Activated CD8-positive, alpha-beta memory T cell treated with anti-CD3 and anti-CD28 coated beads for 24 hours (primary cell): ENCODE measurements around the gene SNTG2.

Experiments used
- DNase-seq: peaks from one replicate; pipeline ENCODE4 v3.0.0-alpha.2; 2020

The SNTG2 gene

DNA sequence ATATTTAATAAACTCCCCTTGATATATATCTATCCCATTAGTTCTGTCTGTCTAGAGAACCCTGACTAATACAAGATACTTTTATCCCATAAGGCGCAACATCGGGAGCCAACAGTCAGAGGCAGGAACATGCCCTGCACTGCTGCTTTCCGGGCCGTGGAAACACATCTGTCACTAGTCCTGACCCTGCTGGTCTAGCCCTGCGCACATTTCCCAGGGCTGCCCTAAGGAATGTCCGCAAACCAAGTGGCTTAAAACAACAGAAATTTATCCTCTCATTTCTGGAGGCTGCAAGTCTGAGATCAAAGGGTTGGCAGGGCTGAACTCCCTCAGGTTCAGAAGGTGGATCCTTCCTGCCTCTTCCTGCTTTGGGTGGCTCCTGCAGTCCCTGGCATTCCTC lies 348.4 kb downstream of the SNTG2 start:
- no peak for DNase-seq

DNA sequence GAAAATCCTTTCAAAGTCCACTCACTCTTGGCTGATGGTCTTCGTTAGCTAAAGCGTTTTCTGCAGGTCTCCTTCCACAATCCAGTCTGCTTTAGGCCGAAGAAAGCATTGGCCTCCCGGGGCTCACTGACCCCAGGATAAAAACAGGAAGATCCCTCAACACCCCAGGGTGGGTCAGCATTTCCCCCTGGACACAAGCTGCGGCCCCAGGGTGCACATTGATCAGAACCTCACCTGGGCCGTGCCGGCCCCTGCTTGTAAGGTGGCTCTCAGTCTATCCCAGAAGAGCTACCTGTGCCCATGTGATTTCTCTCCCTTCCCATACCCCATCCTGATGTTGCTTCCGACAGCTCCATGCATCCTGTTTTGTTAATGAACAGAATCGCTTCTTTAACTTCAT lies 349.6 kb downstream of the SNTG2 start:
- DNase-seq, result no peak

DNA sequence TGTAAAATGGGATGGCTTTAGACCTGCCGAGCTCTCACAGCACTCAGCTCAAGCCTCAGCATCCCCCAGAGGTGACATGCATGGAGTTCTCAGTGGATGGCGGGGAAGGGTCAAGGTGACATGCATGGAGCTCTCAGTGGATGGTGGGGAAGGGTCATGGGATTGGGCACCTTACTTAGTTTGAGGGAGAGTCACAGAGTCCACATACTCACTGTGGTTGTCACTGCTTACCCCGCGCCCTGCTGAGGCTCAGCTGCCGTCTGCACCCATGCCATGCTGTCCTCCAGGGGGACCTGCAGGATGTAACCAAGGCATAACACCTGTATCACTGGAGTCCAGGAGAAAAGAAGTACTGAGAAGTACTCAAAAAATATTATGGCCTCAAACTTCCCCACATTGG lies 350.4 kb downstream of the SNTG2 start:
- DNase-seq, result no peak

DNA sequence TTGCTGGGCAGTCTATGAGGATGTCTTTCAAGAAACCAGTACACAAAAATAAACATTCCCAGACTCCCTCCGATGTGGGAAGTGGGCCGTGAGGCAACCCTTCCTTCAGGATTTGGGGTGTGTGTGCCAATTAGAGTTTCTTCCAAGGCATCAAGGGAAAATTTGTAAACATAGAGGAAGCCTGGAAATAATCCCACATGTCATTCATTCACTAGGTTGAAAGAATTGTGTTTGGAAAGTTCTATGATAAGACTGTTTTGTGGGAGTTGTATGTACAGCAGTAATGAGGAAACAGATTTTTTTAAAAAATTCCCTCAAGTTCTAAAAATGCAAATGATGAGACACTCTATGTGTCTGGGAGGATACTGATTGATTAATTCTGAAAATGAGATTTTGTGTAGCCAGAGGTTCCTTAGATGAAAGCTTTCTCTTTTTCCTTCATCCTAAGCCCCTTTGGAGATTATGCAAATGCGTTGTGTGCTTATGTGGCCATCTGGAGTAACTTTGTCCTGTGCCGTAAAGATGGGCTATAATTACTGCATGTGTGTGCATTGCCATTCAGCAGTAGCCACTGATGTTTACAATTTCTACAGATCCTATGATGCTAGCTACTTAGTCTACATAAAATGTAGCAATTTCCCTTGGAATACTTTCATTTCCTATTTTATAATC lies 354.8 kb downstream of the SNTG2 start:
- no peak for DNase-seq

DNA sequence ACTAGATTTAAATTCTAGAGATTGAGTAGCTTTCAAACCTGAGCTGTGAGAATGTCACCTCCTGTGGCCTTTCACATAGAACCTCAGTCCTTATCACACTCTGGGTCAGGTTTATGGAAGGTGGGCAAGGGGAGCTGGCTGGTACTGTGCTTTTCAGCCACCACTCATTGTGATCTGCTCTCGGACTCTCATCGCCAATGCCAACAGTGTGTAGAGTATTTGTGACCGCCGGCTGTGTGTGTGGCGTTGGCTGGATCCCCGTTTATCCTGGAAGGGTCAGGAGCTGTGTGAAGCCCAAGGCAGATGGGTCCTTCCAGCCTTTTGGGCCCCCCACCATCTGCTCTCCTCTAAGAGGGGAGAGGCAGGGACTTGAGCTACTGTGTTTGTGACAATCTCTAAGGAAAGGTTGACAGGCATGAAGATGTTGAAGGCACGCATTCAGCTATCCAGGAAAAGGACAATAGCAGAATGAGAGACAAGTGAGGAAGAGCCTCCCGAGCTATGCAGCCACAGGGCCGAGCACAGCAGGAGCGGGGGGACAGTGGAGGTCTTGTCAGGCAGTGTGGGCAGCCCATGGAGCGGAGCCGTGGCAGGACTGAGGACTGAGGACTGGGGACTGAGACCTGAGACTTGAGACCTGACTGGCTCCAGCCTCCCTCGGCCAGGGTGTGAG lies 355.5 kb downstream of the SNTG2 start:
- DNase-seq, result no peak

DNA sequence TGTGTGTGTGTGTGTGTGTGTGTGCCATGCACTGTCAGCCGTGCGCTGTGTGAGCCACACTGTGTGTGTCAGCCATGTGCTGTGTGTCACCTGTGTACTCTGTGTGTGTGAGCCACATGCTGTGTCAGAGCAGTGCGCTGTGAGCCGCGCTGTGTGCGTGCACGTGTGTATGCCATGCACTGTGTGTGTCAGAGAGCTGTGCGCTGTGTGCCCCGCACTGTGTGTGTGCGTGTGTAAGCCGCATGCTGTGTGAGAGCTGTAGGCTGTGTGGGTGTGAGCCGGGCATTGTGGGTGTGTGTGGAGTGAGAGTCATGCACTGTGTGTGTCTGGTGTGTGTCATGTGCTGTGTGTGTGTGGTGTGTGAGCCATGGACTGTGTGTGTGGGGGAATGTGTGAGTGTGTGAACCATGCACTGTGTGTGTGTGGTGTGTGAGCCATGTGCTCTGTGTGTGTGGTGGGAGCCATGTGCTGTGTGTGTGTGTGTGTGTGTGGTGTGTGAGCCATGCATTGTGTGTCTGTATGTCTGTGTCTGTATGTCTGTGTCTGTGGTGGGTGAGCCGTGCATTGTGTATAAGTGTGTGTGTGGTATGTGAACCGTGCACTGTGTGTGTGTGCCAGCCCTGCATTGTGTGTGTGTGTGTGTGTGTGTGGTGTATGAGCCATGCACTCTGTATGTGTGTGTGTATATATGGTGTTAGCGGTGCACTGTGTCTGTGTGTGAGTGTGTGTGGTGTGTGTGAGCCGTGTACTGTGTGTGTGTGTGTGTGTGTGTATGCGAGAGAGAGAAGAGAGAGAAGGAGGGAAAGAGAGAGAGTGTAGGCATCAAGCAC lies 356.3 kb downstream of the SNTG2 start:
- no peak for DNase-seq

DNA sequence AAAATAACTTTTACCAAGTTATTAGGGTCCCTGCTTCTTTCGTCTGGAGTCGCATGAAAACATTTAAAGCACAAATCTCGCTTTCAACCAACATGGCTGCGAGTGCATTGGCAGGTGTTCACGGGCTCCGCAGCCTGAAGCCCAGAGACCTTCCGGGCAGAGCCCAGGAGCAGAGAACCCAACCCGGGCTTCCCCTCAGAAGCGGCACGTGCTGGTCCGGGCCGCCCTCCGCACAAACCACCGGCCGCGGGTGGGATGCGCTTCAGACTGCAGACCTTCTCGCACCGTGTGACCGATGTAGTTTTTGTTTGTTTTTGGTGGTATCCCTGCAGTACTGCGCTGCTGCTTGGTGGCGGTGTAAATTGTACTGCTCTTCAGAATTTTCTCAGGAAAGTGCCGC lies 357.0 kb downstream of the SNTG2 start:
- no peak for DNase-seq

DNA sequence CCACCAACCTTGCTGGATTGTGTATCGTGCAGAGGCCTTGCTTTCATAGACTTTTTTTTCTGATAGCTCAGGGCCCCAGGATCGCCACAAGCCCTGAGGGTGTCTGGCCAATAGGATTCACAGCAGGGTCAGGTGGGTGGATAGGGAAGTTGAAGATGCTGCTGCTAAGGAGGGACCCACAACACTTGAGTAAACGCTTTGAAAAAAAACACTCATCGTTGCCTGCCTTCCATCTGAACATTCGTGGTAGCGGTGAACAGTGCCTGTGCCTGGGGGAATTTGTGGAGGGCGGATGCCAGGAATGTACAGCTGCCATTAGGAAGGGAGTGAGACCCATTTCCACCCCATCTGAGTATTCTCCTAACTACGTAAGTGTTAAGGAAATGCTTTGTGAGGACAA lies 358.0 kb downstream of the SNTG2 start:
- DNase-seq, result no peak

DNA sequence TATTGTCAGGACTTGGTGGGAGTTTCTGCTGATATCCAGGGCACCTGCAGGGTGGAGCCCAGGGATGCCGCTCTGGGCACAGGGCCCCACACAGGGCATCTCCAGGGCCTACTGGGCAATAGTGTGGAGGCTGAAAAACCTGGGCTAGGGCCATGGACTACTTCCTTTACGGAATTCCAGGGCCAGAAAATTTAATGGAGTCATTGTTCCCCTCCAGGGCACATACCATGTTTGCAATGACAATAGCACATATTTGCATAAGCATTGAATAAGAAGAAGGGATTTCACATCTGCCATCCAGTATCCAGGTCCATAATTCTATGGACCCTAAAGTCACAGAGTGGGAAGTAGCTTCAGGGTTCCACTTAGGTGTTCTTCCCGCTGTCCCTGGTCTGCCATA lies 358.9 kb downstream of the SNTG2 start:
- no peak for DNase-seq

DNA sequence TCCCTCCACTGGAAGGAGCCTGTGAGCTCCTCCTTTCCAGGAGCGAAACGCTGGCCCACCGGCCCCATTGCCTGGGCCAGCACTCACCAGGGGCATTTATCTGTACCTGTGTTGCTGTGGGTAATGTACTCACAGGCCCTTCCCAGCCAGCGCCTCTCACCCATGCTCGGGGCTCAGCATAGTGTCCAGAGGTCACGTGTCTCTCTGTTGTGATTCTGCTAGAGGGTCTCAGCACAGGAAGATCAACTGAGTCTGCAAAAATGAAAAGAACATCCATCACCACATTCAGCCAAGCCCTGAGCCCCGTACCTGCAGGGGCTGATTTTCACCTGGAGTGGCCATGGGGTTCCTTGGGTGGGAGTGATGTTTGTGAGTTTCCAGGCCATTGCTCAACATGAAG lies 359.6 kb downstream of the SNTG2 start:
- no peak for DNase-seq

DNA sequence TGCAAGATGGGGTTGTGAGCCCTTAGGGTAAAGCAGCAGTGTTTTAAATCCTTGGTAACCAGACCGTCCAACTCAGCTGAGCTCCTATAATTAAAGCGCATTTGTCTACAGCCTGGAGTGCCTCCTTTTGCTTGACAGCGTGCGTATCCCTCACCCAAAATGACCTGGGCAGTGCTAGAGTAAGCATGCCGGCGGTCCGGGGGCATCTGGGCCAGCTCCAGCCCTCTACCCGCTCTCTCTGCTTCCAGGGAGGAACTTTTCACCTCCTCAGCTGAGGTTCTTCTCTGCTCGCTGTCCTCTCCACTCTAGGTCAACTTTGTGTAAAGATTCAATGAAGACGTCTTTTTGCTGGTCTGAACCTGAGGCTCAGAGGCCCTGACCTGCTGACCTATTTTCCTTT lies 360.2 kb downstream of the SNTG2 start:
- no peak for DNase-seq

DNA sequence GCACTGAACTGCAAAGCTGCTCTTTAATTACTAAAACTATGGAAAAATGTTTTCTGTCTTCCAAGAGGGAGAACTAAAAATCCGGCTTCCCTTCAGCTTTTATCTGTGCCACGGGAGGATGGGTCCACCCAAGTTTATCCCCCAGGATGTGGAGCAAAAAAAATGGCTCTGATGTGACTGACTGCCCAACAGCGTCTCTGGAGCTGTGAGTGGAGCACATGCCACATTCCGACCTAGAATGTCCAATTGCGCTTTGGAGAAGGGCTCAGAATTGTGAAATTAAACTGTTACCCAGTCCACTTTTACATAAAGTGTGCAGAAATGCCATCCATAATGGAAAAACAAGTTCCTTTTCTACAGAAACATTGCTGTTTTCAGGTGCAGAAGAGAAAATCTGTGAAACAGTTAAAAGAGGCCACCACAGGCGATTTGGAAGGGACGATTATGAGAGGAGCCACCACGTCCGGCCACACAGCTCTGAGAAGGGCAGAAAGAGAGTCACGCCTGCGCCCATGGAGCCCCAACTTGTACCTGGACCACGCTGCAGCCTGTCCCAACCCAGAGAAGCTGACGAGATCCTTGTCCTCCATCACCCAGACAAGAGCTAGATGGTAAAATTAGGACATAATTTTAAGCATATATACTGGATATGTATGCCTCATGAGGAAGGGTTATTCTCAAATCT lies 362.7 kb downstream of the SNTG2 start:
- DNase-seq, result no peak

DNA sequence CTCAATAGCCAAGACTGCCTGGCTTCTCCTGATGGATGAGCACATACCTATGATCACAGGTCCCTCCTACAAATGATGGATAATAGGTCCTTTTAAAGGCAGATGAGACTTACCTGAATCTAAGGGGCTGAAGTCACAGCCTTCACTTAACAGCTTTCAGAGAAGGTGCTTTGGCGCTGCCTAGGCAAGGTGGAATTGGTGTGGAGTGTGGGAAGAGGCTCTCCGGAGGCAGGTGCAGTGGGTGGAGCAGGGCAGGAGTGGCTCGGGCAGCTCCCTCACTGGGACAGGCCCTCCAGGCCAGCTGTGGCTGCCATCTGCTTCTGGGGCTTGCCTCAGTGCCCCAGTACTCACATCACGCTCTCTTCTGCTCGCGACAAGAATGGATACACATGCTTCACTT lies 363.6 kb downstream of the SNTG2 start:
- DNase-seq, result no peak

DNA sequence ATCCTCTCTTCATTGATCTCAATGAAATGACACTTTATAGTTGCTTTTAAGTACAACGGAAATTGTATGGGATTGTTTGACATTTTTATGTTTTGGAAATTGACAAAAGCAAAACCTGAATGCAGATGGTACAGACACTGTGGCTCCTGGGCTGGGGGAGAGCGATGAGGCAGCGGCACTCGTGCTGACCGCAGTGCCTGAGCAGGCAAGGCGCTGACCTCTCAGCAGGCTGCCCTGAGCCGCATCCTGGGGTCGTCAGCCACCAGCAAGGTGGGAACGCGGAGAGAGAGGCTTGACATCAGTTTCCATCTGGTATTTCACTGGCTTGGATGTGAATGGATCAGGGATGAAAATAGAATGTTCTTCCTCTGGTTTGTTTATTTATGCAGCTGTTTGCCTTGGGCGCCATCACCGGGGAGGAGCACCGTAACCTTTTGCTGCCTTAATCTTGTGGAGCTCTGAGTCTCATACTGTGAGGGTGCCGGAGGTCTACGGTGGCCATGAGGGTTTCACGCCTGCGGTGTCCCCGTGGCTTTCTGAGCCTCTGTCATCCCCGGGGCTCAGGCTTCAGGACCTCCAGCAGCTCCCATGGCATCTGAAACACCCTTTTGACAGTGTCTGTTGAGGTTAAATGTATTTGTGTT lies 367.8 kb downstream of the SNTG2 start:
- no peak for DNase-seq

DNA sequence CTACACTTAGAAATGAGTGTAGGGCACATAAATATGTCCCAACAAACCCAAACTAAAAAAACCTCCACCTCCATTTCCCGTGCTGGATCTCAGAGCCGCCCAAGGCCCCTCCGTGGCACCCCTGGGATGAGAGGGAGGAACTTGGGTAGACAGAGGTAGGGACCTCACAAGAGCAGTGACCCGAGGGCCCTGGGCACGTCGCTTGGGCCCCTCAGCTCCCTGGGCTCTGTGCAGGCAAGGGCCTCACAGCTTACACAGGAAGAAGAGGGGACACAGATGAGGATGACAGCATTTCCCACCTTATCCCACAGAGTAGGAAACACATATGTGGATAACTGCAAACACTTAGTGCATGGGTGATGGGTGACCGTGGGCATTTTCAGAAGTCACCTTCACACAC lies 368.7 kb downstream of the SNTG2 start:
- DNase-seq, result no peak

DNA sequence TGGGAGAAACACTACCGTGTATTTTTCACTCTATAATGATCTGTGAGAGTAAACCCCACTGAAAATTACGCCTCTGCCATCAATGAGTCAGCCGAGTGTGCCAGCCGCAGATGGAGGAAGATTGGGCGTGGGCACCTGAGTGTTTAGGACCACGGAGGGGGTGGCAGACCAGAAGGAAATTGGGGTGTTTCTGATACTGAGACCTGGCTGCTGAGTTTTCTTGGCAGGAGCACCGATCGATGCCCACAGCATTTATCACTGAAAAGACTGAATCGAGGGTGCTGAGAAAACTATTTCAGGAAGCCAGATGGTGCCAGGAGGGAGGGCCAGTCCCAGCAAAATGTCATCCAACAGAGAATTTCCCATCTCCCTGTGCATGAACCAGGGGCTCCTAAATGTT lies 370.7 kb downstream of the SNTG2 start:
- no peak for DNase-seq

DNA sequence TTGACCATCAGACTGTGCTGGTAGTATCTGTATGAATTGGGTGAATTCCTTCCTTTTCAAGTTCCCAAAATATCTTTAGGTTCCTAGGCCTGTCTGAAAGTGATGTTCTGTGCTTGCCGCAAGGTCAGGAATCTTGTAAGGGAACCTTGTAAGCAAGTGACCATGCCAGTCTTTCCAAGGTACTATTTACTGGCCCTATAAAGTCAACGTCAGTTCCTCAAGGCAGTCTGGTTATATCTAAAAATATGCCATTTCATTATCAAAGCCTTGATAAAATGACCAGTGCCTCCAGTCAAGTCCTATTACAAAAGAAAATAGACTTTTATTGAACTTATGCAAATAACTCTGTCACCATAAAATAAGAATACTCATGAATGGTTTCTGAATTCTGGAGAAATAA lies 374.2 kb downstream of the SNTG2 start:
- DNase-seq, result no peak

DNA sequence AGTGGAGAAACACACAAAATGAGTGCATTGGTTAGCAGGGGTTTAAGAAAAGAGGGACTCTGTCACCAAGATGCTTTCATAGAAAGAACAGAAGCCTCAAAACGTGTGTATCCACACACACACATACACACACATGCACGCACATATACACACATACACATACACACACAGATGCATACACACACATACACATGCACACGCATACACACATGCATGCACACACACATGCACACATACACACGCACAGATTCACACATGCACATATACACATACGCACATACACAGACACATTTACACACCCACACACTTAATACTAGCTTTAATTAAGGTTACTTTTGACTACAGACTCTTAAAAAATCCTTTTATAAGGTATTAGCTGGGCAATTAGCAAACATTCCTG lies 378.0 kb downstream of the SNTG2 start:
- DNase-seq, result no peak

DNA sequence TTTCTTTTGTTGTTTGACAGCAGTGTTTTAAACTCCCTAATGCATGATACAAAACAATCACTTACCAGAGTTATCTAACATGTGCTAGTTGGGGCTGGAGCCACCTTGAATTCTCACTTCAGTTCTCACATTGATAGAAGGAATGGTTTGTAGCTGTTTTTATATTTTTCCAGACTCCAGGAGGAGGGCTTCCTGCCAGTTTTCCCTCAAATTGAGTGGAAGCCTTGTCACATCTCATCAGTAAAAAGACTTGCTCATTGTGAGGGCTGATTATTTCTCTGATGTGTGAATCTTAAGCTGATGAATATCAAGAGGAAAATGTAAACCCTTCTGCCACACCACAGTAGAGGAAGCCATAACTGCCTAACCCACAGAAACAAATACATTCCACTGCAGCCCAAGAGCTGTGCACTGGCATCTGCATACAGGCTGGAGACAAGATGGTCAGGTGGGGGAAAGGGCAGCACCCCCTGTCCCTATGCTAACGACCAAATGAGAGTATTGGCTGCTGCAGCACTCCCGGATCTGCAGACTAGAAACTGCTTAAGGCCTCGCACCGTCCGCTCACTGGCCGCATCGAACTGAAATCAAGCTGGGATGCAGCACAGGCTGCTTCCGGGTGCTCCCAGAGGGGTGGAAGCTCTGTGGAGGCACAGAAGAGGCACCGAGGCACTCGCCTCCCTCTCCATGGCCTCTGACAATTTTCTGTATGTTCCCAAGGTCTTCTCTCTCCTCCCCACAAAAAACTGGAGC lies 388.9 kb downstream of the SNTG2 start:
- DNase-seq, result no peak

DNA sequence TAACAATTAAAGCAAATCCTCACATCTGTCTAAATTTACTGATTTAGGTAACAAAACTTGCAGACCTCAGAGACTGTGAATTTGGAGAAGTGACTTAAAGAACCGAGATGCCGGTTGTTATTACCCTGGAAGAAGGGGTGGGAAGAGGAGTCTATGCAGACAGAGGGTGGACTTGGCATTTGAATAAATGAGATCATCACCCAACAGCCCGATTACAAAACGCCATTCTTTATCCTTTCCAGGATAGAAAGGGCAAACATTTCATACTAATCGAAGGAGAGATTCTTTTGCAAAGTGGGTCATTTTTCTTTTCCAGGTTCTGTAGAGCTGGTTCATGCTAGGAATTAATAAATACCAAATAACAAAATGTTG lies 389.5 kb downstream of the SNTG2 start:
- DNase-seq, result no peak

DNA sequence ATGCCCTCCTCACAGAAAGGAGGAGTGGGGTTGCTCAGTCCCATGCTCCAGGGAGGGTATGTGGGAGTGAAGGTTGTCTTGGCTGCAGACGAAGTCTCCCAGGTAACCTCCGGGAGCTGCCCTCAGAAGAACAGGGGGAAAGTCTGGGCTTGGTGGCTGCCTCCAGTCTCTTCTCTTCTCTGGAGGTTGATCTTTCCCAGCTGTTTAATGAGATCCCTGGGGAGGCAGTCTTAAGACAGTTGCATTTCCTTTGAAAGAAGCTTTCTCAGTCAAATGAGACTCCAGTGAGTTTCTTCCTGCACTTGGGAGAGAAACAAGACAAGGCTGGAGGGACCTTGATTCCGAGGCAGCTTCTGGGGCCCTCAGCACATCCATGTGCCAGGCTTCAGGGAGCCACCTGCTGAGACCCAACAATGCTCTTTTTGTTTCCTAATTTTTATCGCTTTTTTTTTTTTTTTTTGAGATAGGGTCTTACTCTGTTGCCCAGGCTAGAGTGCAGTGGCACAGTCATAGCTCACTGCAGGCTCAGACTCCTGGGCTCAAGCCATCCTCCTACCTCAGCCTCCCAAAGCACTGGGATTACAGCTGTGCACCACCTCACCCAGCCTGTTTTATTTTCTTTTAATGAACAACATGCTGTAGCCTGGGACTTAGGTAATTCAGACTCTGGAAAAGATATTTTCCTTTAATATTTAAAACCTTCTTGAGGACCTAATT lies 390.9 kb downstream of the SNTG2 start:
- no peak for DNase-seq

DNA sequence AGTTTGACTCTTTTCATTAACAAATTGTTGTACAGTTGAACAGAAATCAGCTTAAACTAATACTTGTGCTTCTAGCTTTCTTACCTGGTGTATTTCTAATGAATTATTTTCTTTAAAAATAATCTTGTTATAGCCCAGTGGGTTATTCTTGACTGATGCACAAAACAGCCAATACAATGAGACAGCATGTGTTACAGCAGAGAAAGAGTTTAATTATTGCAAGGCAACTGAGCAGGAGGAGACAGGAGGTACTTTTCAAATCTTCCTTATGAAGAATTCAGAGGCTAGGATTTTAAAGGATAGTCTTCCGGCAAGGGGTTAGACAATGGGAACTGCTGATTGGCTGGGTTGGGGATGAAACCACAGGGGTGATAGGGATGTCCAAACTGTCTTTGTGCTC lies 398.1 kb downstream of the SNTG2 start:
- no peak for DNase-seq
